Measurements from ENCODE around the gene AGO1.

DNA sequence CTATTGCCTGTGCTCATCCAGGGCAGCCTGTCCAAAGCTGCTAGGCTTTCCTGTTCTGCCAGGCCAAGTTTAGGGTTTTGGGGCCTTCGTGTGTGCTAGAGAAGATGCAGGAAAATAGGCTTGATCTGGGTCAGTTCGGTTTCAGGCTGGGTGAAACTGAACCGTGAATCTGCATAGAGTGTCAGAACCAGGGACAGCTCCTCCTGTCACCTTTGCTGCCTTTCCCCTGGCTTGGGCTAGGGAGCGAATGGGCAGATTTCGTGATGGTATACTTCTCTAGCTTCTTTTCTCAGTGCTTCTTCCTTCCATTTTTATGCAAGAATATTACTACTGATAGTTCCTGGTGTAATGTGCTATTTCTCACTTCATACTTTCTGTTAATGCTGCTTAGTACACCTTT lies 6.0 kb upstream of the AGO1 start:
- TF ChIP-seq, protein P1, sequence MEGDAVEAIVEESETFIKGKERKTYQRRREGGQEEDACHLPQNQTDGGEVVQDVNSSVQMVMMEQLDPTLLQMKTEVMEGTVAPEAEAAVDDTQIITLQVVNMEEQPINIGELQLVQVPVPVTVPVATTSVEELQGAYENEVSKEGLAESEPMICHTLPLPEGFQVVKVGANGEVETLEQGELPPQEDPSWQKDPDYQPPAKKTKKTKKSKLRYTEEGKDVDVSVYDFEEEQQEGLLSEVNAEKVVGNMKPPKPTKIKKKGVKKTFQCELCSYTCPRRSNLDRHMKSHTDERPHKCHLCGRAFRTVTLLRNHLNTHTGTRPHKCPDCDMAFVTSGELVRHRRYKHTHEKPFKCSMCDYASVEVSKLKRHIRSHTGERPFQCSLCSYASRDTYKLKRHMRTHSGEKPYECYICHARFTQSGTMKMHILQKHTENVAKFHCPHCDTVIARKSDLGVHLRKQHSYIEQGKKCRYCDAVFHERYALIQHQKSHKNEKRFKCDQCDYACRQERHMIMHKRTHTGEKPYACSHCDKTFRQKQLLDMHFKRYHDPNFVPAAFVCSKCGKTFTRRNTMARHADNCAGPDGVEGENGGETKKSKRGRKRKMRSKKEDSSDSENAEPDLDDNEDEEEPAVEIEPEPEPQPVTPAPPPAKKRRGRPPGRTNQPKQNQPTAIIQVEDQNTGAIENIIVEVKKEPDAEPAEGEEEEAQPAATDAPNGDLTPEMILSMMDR (IDR thresholded peaks at IDR 0.05): no peak
- no peak for TF ChIP-seq POLR2A (IDR thresholded peaks at IDR 0.05)

Data from tibial nerve (tissue), 3 donors.